ELR (cell line): Measurements from ENCODE around the gene SMIM5.
"Not testable (repeated sequence)": the region's sequence is repeated elsewhere in the genome, so short reads cannot be mapped to it uniquely, and the experiment has no call there.

Experiments used
- DNase-seq: peaks from one replicate; pipeline ENCODE4 v3.0.0-alpha.2; 2015; ENCODE audit warnings: low read depth

SMIM5 gene

DNA sequence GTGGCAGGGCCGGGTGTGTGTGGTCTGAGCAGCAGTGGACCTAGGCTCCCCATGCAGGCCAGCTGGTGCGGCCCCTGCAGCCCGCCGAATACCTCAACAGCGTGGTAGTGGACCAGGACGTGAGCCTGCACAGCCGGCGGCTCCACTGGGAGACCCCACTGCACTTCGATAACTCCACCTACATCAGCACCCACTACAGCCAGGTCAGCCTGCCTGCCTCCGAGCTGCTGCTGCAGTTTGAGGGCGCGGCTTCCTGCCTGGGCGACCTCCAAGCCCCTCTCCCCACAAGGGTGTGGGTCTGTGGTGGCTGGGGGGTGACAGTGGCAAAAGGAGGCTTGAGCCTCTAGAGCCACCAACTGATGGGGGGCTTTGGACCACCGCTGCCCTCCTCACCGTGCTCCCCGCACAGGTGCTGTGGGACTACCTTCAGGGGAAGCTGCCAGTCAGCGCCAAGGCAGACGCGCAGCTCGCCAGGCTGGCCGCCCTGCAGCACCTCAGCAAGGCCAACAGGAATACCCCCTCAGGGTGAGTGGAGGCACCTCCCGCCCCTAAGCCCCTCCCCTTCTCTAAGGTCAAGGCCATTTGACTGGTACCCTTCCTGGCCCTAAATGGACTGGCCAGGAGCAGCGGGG lies 8.4 kb upstream of the SMIM5 start:
- DNase-seq: no peak

- DNase-seq: peak; percentile 58
These were observed 7.3 kb upstream of the SMIM5 start for GRCh38 chr17:75625813-75626486.

GRCh38 chr17:75626496-75627038 lies 6.7 kb upstream of the SMIM5 start:
- no peak for DNase-seq

GRCh38 chr17:75627094-75627493 lies 6.1 kb upstream of the SMIM5 start:
- DNase-seq: no peak

DNA sequence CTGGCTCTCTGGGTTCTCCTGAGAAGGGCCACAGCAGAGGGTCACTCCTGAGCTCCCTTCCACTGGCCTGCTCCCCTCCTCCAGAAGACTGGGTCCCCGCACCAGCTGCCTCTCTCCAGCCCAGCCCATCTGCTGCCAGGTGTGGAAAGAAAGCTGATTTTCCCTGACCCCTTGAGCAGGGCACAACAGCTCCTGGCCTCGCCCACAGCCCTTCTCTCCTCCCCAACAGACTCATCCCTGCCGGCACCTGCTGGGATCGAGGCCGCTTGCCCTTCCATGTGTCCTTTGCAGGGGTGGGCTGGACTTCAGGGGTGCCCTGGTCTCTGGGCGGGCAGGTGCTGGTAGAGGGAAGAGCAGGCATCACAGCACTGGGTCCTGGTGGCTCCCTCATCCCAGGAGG lies 4.8 kb upstream of the SMIM5 start:
- DNase-seq: no peak

GRCh38 chr17:75629157-75629556 lies 4.1 kb upstream of the SMIM5 start:
- DNase-seq: no peak

- no peak for DNase-seq
These were observed 2.9 kb upstream of the SMIM5 start for GRCh38 chr17:75630071-75630917.

DNA sequence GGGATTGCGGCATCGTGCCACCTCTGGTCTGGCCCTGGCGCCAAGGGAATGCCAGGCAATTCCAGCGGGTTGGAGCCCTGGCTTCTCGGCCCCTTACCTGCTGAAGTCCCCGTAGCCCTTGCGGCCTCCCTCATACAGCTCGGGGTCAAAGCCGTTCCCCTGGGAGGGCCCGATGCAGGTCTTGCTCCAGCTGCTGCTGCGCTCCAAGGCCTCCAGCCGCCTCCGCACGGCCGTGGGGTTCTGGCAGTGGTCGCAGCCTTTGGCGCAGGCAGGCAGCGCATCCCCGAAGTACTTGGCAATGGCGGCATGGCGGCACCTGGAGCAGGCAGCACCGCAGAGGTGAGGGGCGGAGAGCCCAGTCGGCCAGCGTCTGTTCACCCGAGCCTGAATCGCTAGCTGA lies 1.9 kb upstream of the SMIM5 start:
- DNase-seq: no peak

- DNase-seq: no peak
These were observed 806 bp upstream of the SMIM5 start for GRCh38 chr17:75632428-75632827.

- peak; percentile 93 for DNase-seq
These were observed 497 bp downstream of the SMIM5 start for GRCh38 chr17:75633486-75634375.

GRCh38 chr17:75634376-75634740 lies 1.1 kb downstream of the SMIM5 start:
- DNase-seq: no peak

GRCh38 chr17:75634754-75635609 lies 1.7 kb downstream of the SMIM5 start:
- DNase-seq: no peak

DNA sequence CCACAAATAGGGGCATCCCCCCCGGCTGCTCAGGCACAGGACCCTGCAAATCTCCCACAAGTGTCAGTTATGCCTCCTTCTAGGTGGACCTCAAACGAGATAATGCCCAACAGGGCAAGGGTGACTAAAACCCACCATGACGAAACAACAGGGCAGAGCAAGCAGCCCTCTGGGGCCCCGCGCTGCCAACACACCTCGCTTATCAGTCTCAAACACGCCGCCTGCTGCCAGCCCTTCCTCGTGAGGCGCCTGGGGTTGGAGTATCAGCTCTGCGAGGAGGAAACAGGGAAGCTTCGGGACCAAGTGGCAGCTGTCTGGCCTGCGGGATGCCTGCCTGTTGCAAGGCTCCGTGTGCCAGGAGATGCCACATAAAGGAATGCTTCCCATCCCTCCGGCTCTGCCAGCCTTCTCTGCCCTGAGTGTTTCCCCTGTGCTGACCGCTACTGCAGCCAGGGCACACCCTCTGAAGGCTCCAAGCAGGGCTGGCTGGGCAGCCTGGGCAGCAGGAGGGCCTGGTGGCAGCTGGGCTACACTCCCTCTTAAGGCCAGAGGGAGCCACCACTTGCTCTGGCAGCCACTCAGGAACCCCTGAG lies 2.5 kb downstream of the SMIM5 start:
- no peak for DNase-seq

- no peak for DNase-seq
These were observed 3.3 kb downstream of the SMIM5 start for GRCh38 chr17:75636381-75637142.

DNA sequence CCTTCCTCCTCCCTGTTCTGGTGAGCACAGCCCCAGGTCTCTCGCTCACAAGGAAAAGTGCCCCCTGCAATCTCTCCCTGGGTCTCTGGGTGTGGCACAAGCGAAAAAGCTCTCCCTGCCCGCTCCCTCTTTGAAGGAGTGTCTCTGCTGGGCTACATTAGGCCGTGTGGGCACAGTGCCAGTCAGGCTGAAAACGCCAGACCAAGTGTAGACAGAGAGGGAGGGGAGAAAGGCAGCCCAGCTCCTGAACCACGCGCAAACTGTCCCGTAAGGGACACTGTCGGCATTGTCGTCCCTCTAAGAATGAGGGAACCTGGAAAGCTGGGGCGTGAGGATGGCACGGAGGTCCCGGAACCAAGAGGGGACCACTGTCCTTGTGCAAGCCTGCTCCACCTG lies 3.9 kb downstream of the SMIM5 start:
- no peak for DNase-seq

DNA sequence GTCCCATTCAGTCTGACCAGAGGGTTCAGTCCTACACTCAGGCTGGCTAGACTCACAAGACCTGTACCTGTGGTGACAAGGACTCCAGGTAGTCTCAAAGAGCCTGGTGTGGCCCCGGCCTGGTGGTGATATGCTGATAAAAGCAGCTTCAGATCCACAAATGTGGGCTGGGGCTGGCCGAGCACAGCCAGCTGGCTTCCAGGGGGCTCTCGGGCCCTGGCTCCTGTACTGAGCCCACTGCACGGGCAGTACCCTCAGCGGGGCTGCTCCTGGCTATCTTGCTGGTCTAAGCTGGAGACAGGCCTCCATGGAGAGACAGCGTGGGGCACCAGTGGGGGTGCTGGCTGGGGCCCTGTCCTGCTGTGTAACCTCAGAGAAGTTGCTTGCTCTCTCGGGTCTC lies 4.3 kb downstream of the SMIM5 start:
- DNase-seq: no peak

- DNase-seq: not testable (repeated sequence)
These were observed 4.8 kb downstream of the SMIM5 start for GRCh38 chr17:75638039-75638438.

GRCh38 chr17:75638893-75639292 lies 5.7 kb downstream of the SMIM5 start:
- DNase-seq: no peak

DNA sequence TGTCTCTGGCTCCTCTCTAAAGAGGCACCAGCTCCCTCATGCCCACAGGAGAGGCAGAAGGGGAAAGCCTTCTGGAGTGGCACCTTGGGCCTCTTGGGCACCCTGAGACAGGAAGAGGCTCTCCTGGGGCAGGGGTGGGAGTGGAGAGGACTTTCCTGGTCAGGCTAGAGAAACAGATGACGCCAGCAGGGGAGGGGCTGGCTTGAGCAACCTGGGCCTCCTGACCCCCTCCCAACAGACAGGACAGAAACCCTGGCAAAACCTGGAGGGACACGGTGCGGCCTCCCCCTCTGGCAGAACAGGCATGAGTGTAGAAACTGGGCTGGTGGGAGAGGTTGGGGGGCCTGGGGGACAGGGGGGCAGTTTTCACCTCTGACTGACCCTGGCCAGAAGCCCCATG lies 6.1 kb downstream of the SMIM5 start:
- DNase-seq: no peak
